Activated CD8-positive, alpha-beta memory T cell treated with anti-CD3 and anti-CD28 coated beads for 1 hour (primary cell): ENCODE measurements around the gene TMC4.

Experiments
- DNase-seq, 2 donors: peaks; one replicate each; pipeline ENCODE4 v3.0.0-alpha.2; 2020; ENCODE audit warnings: low read depth in 1 of 2; ENCODE audit errors: extremely low read depth in 1 of 2

The TMC4 gene

GRCh38 chr19:54136086-54136863 is 36.7 kb downstream of the TMC4 start:
- no peak for DNase-seq

GRCh38 chr19:54133957-54134590 is 38.9 kb downstream of the TMC4 start:
- no peak for DNase-seq

GRCh38 chr19:54133312-54133956 is 39.5 kb downstream of the TMC4 start:
- DNase-seq = no peak

GRCh38 chr19:54129617-54129996 is 43.4 kb downstream of the TMC4 start:
- DNase-seq = no peak

GRCh38 chr19:54128796-54129616 is 44.0 kb downstream of the TMC4 start:
- no peak for DNase-seq

- no peak for DNase-seq
Observed at GRCh38 chr19:54128441-54128725, 44.6 kb downstream of the TMC4 start.

- no peak for DNase-seq
Observed at GRCh38 chr19:54127688-54128440, 45.1 kb downstream of the TMC4 start.

- DNase-seq = no peak
Observed at GRCh38 chr19:54125713-54126112, 47.2 kb downstream of the TMC4 start.

GRCh38 chr19:54124393-54124792 is 48.6 kb downstream of the TMC4 start:
- no peak for DNase-seq

- DNase-seq = no peak
Observed at GRCh38 chr19:54123682-54124081, 49.3 kb downstream of the TMC4 start.

GRCh38 chr19:54121259-54121658 is 51.7 kb downstream of the TMC4 start:
- DNase-seq = no peak

- DNase-seq = peak; percentile 93
Observed at GRCh38 chr19:54115109-54116063, 57.6 kb downstream of the TMC4 start, which contains the start of the genes PRPF31 and TFPT. TSS of gene PRPF31 (plus strand) at chr19:54115754. CDS start at chr19:54118279, 2,525 bp downstream. TSS of gene TFPT (minus strand) at chr19:54115657. CDS start at chr19:54115269, 388 bp downstream.

- DNase-seq = peak in 1 of 2 donors; percentile 33
Observed at GRCh38 chr19:54114340-54115108, 58.4 kb downstream of the TMC4 start.
